H1 (cell line): ENCODE measurements around the gene RGS17. TPM values are rescaled to one million over a fixed set of nuclear protein-coding genes. Genes with fewer than 3 reads are reported as not detected.
A peak's percentile ranks its signal among the peaks of the same experiment; 100 is the strongest.

ENCODE experiments used
- CTCF ChIA-PET: fragments of 300-600 bp; sonication (Branson Sonifier 250); formaldehyde crosslinking; loops from one replicate; lab custom pipeline; 2021; ENCODE audit not compliant: partially characterized antibody; lab: Charles Lee
- POLR2A ChIA-PET: fragments of 300-600 bp; sonication (Branson Sonifier 250); formaldehyde crosslinking; loops from one replicate; lab custom pipeline; 2021; ENCODE audit warnings: inconsistent platforms; ENCODE audit not compliant: partially characterized antibody; lab: Charles Lee
- DNase-seq, 2 experiments: peaks; one replicate each; pipeline versions ENCODE4 v3.0.0 to v3.0.0-alpha.2; 2010 to 2022; ENCODE audit warnings: low spot score in 2 of 2, low read depth in 1 of 2, mixed read lengths in 1 of 2
- FAIRE-seq: peaks from 2 replicates; lab custom pipeline; 2011; peaks lifted over from hg19 to GRCh38; lab: Jason Lieb, UNC
- H2AFZ ChIP-seq: 2 replicates; pipeline ENCODE4 v1.8.1; 2012; ENCODE audit warnings: low read length, inconsistent platforms
- H2AK5ac ChIP-seq: 2 replicates; pipeline ENCODE4 v1.6.1; 2013; ENCODE audit warnings: low read depth, low read length
- H2BK120ac ChIP-seq: replicated peaks from 2 replicates; pipeline ENCODE3; 2013; ENCODE audit warnings: low read depth, low read length, inconsistent platforms
- H2BK12ac ChIP-seq: 2 replicates; pipeline ENCODE4 v1.6.1; 2013; ENCODE audit warnings: low read depth, low read length
- H2BK15ac ChIP-seq: 2 replicates; pipeline ENCODE4 v1.6.1; 2013; ENCODE audit warnings: low read length
- H2BK20ac ChIP-seq: 2 replicates; pipeline ENCODE4 v1.6.1; 2013; ENCODE audit warnings: low read length
- H2BK5ac ChIP-seq: 2 replicates; pipeline ENCODE4 v1.6.1; 2013; ENCODE audit warnings: low read depth, low read length
- H3K14ac ChIP-seq: 2 replicates; pipeline ENCODE4 v1.6.1; 2013; ENCODE audit warnings: inconsistent platforms; ENCODE audit not compliant: insufficient read length
- H3K18ac ChIP-seq: 2 replicates; pipeline ENCODE4 v1.6.1; 2013; ENCODE audit warnings: low read length; ENCODE audit errors: extremely low read depth
- H3K23ac ChIP-seq: 2 replicates; pipeline ENCODE4 v1.6.1; 2013; ENCODE audit warnings: inconsistent platforms; ENCODE audit not compliant: insufficient read length
- H3K23me2 ChIP-seq: 2 replicates; pipeline ENCODE4 v1.6.1; 2013; ENCODE audit warnings: low read depth, low read length
- H3K27ac ChIP-seq: 2 replicates; pipeline ENCODE4 v1.6.1; 2011; ENCODE audit warnings: low read depth, low read length, inconsistent platforms
- H3K27me3 ChIP-seq, 4 experiments: replicated peaks in 1 of 4; 1 replicate in 1 of 4; 2 replicates in 3 of 4; pipeline versions ENCODE4 v1.6.1 to v1.8.1; 2011 to 2013; ENCODE audit warnings: low read length in 3 of 4, mild to moderate bottlenecking in 3 of 4, inconsistent platforms in 2 of 4, mixed read lengths in 2 of 4, moderate library complexity in 1 of 4; ENCODE audit not compliant: control insufficient read depth in 3 of 4, insufficient read depth in 3 of 4; ENCODE audit errors: extremely low read depth in 1 of 4
- H3K36me3 ChIP-seq, 4 experiments: 2 replicates each; pipeline versions ENCODE4 v1.6.1 to v1.8.1; 2011 to 2013; ENCODE audit warnings: mild to moderate bottlenecking in 4 of 4, low read length in 3 of 4, moderate library complexity in 2 of 4, control low read depth in 1 of 4, inconsistent platforms in 1 of 4; ENCODE audit not compliant: insufficient read depth in 4 of 4, control insufficient read depth in 2 of 4
- H3K4ac ChIP-seq: replicated peaks from 2 replicates; pipeline ENCODE3; 2013; ENCODE audit warnings: low read length, low read depth, mixed read lengths, inconsistent platforms; ENCODE audit not compliant: insufficient read length
- H3K4me1 ChIP-seq, 4 experiments: replicated peaks in 1 of 4; 1 replicate in 1 of 4; 2 replicates in 3 of 4; pipeline versions ENCODE4 v1.6.1 to v1.8.1; 2011 to 2013; ENCODE audit warnings: low read length in 3 of 4, inconsistent platforms in 2 of 4, mixed read lengths in 1 of 4; ENCODE audit not compliant: insufficient read depth in 4 of 4, control insufficient read depth in 3 of 4
- H3K4me2 ChIP-seq, 2 experiments: 2 replicates each; pipeline versions ENCODE4 v1.6.1 to v1.8.1; 2011 to 2013; ENCODE audit warnings: low read depth in 2 of 2, low read length in 2 of 2, control low read depth in 1 of 2, inconsistent platforms in 1 of 2, mild to moderate bottlenecking in 1 of 2; ENCODE audit not compliant: insufficient read depth in 1 of 2
- H3K4me3 ChIP-seq, 4 experiments: fragments of 200-600, 300-600 bp in 1 of 4; sonication (generic), shearing (Covaris generic), sonication (Bioruptor Twin) in 1 of 4; 2 replicates each; pipeline versions ENCODE4 v1.5.1 to v1.8.1; 2011 to 2016; ENCODE audit warnings: low read length in 4 of 4, low read depth in 3 of 4, control low read depth in 2 of 4, inconsistent platforms in 2 of 4, mild to moderate bottlenecking in 2 of 4, mixed read lengths in 1 of 4, moderate library complexity in 1 of 4; ENCODE audit not compliant: insufficient read depth in 2 of 4; ENCODE audit errors: extremely low read depth in 1 of 4
- H3K56ac ChIP-seq: replicated peaks from 2 replicates; pipeline ENCODE3; 2013; ENCODE audit warnings: low read depth, mild to moderate bottlenecking, mixed read lengths, low read length, inconsistent platforms; ENCODE audit not compliant: insufficient read length
- H3K79me1 ChIP-seq: 2 replicates; pipeline ENCODE4 v1.6.1; 2013; ENCODE audit warnings: low read depth, low read length, control low read depth
- H3K79me2 ChIP-seq, 2 experiments: 2 replicates each; pipeline versions ENCODE4 v1.6.1 to v1.8.1; 2012 to 2013; ENCODE audit warnings: low read length in 2 of 2, mild to moderate bottlenecking in 2 of 2, inconsistent platforms in 1 of 2; ENCODE audit not compliant: insufficient read depth in 2 of 2, control insufficient read depth in 1 of 2
- H3K9ac ChIP-seq, 4 experiments: replicated peaks in 1 of 4; 1 replicate in 1 of 4; 2 replicates in 3 of 4; pipeline versions ENCODE4 v1.6.1 to v1.8.1; 2011 to 2013; ENCODE audit warnings: low read depth in 3 of 4, low read length in 3 of 4, control low read depth in 2 of 4, mild to moderate bottlenecking in 2 of 4, moderate library complexity in 2 of 4, inconsistent platforms in 1 of 4; ENCODE audit errors: extremely low read depth in 1 of 4
- H3K9me3 ChIP-seq, 2 experiments: 2 replicates each; pipeline versions ENCODE4 v1.6.1 to v1.8.1; 2012 to 2013; ENCODE audit warnings: mild to moderate bottlenecking in 2 of 2, moderate library complexity in 2 of 2, control low read depth in 1 of 2, inconsistent platforms in 1 of 2, low read depth in 1 of 2, low read length in 1 of 2, mixed read lengths in 1 of 2; ENCODE audit not compliant: insufficient read depth in 2 of 2
- H4K20me1 ChIP-seq, 2 experiments: replicated peaks in 1 of 2; 2 replicates each; pipeline versions ENCODE3 to v1.8.1; 2011 to 2013; ENCODE audit warnings: inconsistent platforms in 2 of 2, low read length in 2 of 2, mild to moderate bottlenecking in 1 of 2; ENCODE audit not compliant: insufficient read depth in 2 of 2, control insufficient read depth in 1 of 2
- H4K5ac ChIP-seq: 2 replicates; pipeline ENCODE4 v1.6.1; 2013; ENCODE audit warnings: low read length, low read depth, mixed read lengths, inconsistent platforms; ENCODE audit not compliant: insufficient read length
- H4K8ac ChIP-seq: 2 replicates; pipeline ENCODE4 v1.8.0; 2013; ENCODE audit warnings: mild to moderate bottlenecking, moderate library complexity, low read length, inconsistent platforms; ENCODE audit not compliant: insufficient read depth; ENCODE audit errors: extremely low read depth
- H4K91ac ChIP-seq: replicated peaks from 2 replicates; pipeline ENCODE3; 2013; ENCODE audit warnings: low read length, mixed read lengths, inconsistent platforms; ENCODE audit not compliant: insufficient read length
- ATF2 ChIP-seq: IDR thresholded peaks from 2 replicates; pipeline ENCODE4 v1.6.1; 2012; ENCODE audit warnings: low read length, inconsistent platforms
- BCL11A ChIP-seq, 2 experiments: IDR thresholded peaks; one replicate each; pipeline ENCODE4 v1.6.1; 2011; ENCODE audit warnings: low read depth in 2 of 2, low read length in 2 of 2, mild to moderate bottlenecking in 2 of 2
- CBX5 ChIP-seq: fragments of 300-800, 300-1000 bp; sonication (generic); IDR thresholded peaks from 2 replicates; pipeline ENCODE4 v1.7.1; 2016; ENCODE audit warnings: antibody characterized with exemption, low read length, low read depth
- GABPA ChIP-seq: IDR thresholded peaks from 2 replicates; pipeline ENCODE4 v1.6.1; 2011; ENCODE audit warnings: mild to moderate bottlenecking, low read length, moderate library complexity, borderline replicate concordance; ENCODE audit not compliant: insufficient read depth
- KDM4A ChIP-seq: IDR thresholded peaks from one replicate; pipeline ENCODE4 v1.7.1; 2012; ENCODE audit warnings: low read depth, mild to moderate bottlenecking, moderate library complexity, low read length, inconsistent platforms; ENCODE audit not compliant: severe bottlenecking
- MAFK ChIP-seq: IDR thresholded peaks from 2 replicates; pipeline ENCODE4 v1.6.1; 2012; ENCODE audit warnings: low read depth, mild to moderate bottlenecking, improper control_type of control experiment, low read length
- MAX ChIP-seq: IDR thresholded peaks from 2 replicates; pipeline ENCODE4 v1.6.1; 2012; ENCODE audit warnings: inconsistent platforms
- POLR2A ChIP-seq, 2 experiments: IDR thresholded peaks; 1 replicate in 1 of 2; 2 replicates in 1 of 2; pipeline ENCODE4 v1.6.1; 2011; ENCODE audit warnings: low read depth in 2 of 2, low read length in 2 of 2, mild to moderate bottlenecking in 2 of 2; ENCODE audit errors: control extremely low read depth in 1 of 2
- POLR2AphosphoS5 ChIP-seq: IDR thresholded peaks from 2 replicates; pipeline ENCODE4 v1.6.1; 2011; ENCODE audit warnings: low read depth, low read length
- RBBP5 ChIP-seq: IDR thresholded peaks from 2 replicates; pipeline ENCODE4 v1.7.1; 2012; ENCODE audit warnings: low read depth, mild to moderate bottlenecking, inconsistent platforms, low read length, moderate library complexity, borderline replicate concordance
- SIX5 ChIP-seq: IDR thresholded peaks from 2 replicates; pipeline ENCODE4 v1.6.1; 2011; ENCODE audit warnings: mild to moderate bottlenecking, low read depth, low read length
- WGBS, 2 experiments: shearing (Covaris generic) in 1 of 2; methylation state at CpG; one replicate each; pipeline versions ENCODE4 v1.1.6 to v1.1.7; 2013 to 2015; ENCODE audit warnings: low lambda C conversion rate in 2 of 2, mixed read lengths in 2 of 2, inconsistent platforms in 1 of 2, low coverage in 1 of 2, missing lambda C conversion rate in 1 of 2; ENCODE audit not compliant: insufficient replicate concordance in 2 of 2, insufficient coverage in 1 of 2, insufficient read length in 1 of 2; ENCODE audit errors: extremely low coverage in 1 of 2, missing lambda C conversion rate in 1 of 2; 5-methylcytosine and 5-hydroxymethylcytosine counted together
- polyA plus RNA-seq, 7 experiments: library from polyadenylated mRNA; depleted of rRNA in 3 of 7; stranded (reverse) in 5 of 7; unstranded in 2 of 7; fragments of >200 nt in 5 of 7; fragments of 200-250 nt in 2 of 7; gene quantifications; 1 replicate in 5 of 7; 2 replicates in 1 of 7; 4 replicates in 1 of 7; pipeline versions ENCODE4 v1.2.1 to v1.2.3, GENCODE V29; 2011 to 2013; ENCODE audit warnings: missing spikeins in 2 of 7, mixed read lengths in 2 of 7
- total RNA-seq: library from RNA; stranded (reverse); fragmentation: NEBNext Ultra II Directional; extraction: Animal tissue kit (Norgen Biotek cat#: 25700); gene quantifications from 2 replicates; pipeline ENCODE4 v1.2.1, GENCODE V29; 2021

RGS17 gene
- total and polyA plus RNA-seq, 2 of the 8 experiments (the other 6 are each of a cell fraction or from before 2014, with no cell fraction given) = 2.0 to 12.2 TPM

- H2BK12ac ChIP-seq = no peak overlapping the region
- no peak overlapping the region for H3K14ac ChIP-seq
- H4K91ac ChIP-seq = no peak overlapping the region
- H2AFZ ChIP-seq = peak overlapping the region; percentile 54
- peaks cover 0 to 5% of the 10 kb centered on the region in 2 experiments for H4K20me1 ChIP-seq
- no peaks in the 10 kb centered on the region; the same call in 1 of the 2 replicates for H3K79me1 ChIP-seq
- FAIRE-seq (no peak), DNase-seq (peak in 1 of 2 experiments; percentile 67)
- peak overlapping the region in 3 of 4 experiments; percentile 4 to 59 (median 17); a peak in 3 of 7 replicates for H3K9ac ChIP-seq
- 1% methylated on average over 38 of the region's 54 CpGs; no CpG with 5 or more reads in 1 of the 2 experiments for WGBS, 2 experiments
- peaks cover 0 to 3% of the 10 kb centered on the region in 2 experiments; a peak in 1 of 4 replicates for H3K9me3 ChIP-seq
- H2BK20ac ChIP-seq = no peak overlapping the region
- H4K5ac ChIP-seq = peak overlapping the region; percentile 78
- H2BK5ac ChIP-seq = 0 out of 2 replicates have a peak overlapping the region, but pooled peaks have one; percentile 66
- H3K27ac ChIP-seq = no peak overlapping the region
- peaks cover 0 to 10% of the 10 kb centered on the region in 2 experiments; a peak in 2 of 4 replicates for H3K79me2 ChIP-seq
- CTCF ChIA-PET = no interaction called here
- peak overlapping the region; percentile 65; the same call in 1 of the 2 replicates for H2BK15ac ChIP-seq
- H3K18ac ChIP-seq = peak overlapping the region; percentile 48; the same call in 1 of the 2 replicates
- no peak overlapping the region for H3K56ac ChIP-seq
- H3K4me1 ChIP-seq = peaks cover 0 to 5% (median under 1%) of the 10 kb centered on the region in 4 experiments; a peak in 1 of 7 replicates
- H2AK5ac ChIP-seq = no peak overlapping the region
- no peak overlapping the region for H3K4ac ChIP-seq
- H3K23me2 ChIP-seq = peaks cover 12% of the 10 kb centered on the region
- peak overlapping the region; percentile 77 to 100 (median 86) for H3K4me3 ChIP-seq
- peak overlapping the region; percentile 59; the same call in 1 of the 2 replicates for H4K8ac ChIP-seq
- no peak overlapping the region for H2BK120ac ChIP-seq
- POLR2A ChIA-PET = interaction anchor here (1.2 kb wide), 1 partner anchor 71 kb away, joined by 3 read pairs; no protein-coding TSS in a partner anchor
- H3K36me3 ChIP-seq = no peaks in the 10 kb centered on the region
- H3K23ac ChIP-seq = no peak overlapping the region
- H3K4me2 ChIP-seq = peak overlapping the region; percentile 91 to 97
- peaks cover 0 to 19% (median 8%) of the 10 kb centered on the region in 4 experiments; a peak in 5 of 7 replicates for H3K27me3 ChIP-seq
- no peak for TF ChIP-seq POLR2A (IDR thresholded peaks at IDR 0.05; ENCODE audit: control extremely low read depth in 1 of 2, low read depth in 2 of 2, low read length in 2 of 2)
- TF ChIP-seq POLR2AphosphoS5 = no peak
- peak; percentile 75 for TF ChIP-seq KDM4A
- peak; percentile 69; the same call in 1 of the 2 replicates for TF ChIP-seq RBBP5
- no peak for TF ChIP-seq ATF2
- TF ChIP-seq MAX = no peak
- no peak for TF ChIP-seq SIX5
- TF ChIP-seq CBX5 = no peak
- TF ChIP-seq GABPA = no peak
- TF ChIP-seq BCL11A (IDR thresholded peaks at IDR 0.05; ENCODE audit: low read depth in 2 of 2, low read length in 2 of 2) = no peak
- no peak for TF ChIP-seq MAFK
Measured at GRCh38 chr6:153130515-153131036, 506 bp downstream of the RGS17 start.
